GM12878 (cell line): ENCODE results near the gene RCOR1. TPM values are rescaled to one million over a fixed set of nuclear protein-coding genes. Genes with fewer than 3 reads are reported as not detected.

Experiments used
- ATAC-seq: fragments of 200-7000 bp; cut with Tn5 transposase; 3 replicates; pipeline ENCODE4 v1.9.1; 2020; ENCODE audit warnings: mild to moderate bottlenecking, moderate library complexity
- BruUV-seq: library from RNA; stranded (reverse); fragments of 400-500 nt; replicated peaks from 2 replicates; lab custom pipeline; 2021; lab: Mats Ljungman, UMichigan
- CTCF ChIA-PET: fragments of 300-600 bp; sonication (Branson Sonifier 250); formaldehyde crosslinking; extraction: SDS; loops from one replicate; lab custom pipeline; 2021; ENCODE audit warnings: inconsistent platforms; lab: Yijun Ruan, JAX
- POLR2A ChIA-PET: fragments of 350-600 bp; formaldehyde crosslinking; extraction: SDS; loops from one replicate; lab custom pipeline; 2021; ENCODE audit warnings: inconsistent platforms; lab: Charles Lee
- RAD21 ChIA-PET: fragments of 300-600 bp; sonication (Branson Sonifier 250); formaldehyde crosslinking; loops from one replicate; lab custom pipeline; 2023; ENCODE audit warnings: antibody characterized with exemption; ENCODE audit not compliant: unreplicated experiment; lab: Charles Lee
- SMC1A ChIA-PET: fragments of 300-600 bp; sonication (Branson Sonifier 250); formaldehyde crosslinking; loops from one replicate; lab custom pipeline; 2023; ENCODE audit not compliant: unreplicated experiment, uncharacterized antibody; lab: Charles Lee
- DNase-seq: peaks from one replicate; pipeline ENCODE4 v3.0.0-alpha.2; 2011; ENCODE audit warnings: low read depth, low spot score
- FAIRE-seq: peaks from 3 replicates; lab custom pipeline; 2011; peaks lifted over from hg19 to GRCh38; lab: Jason Lieb, UNC
- H2AFZ ChIP-seq: 2 replicates; pipeline ENCODE4 v1.6.0; 2011; ENCODE audit warnings: low read depth, low read length, control low read depth; ENCODE audit not compliant: control insufficient read depth
- H3K27ac ChIP-seq: 2 replicates; pipeline ENCODE4 v1.5.1; 2011; ENCODE audit warnings: control low read depth; ENCODE audit not compliant: control insufficient read depth, insufficient read depth
- H3K27me3 ChIP-seq, 2 experiments: replicated peaks in 1 of 2; 2 replicates each; pipeline versions ENCODE4 v1.6.0 to v1.6.1; 2011; ENCODE audit warnings: low read length in 1 of 2; ENCODE audit not compliant: control insufficient read depth in 2 of 2, insufficient read depth in 2 of 2
- H3K36me3 ChIP-seq, 2 experiments: 2 replicates each; pipeline ENCODE4 v1.5.1; 2011; ENCODE audit warnings: low read length in 1 of 2; ENCODE audit not compliant: control insufficient read depth in 2 of 2, insufficient read depth in 2 of 2
- H3K4me1 ChIP-seq: 2 replicates; pipeline ENCODE4 v1.6.1; 2011; ENCODE audit warnings: mild to moderate bottlenecking, low read length, moderate library complexity, mixed read lengths; ENCODE audit not compliant: control insufficient read depth, insufficient read depth
- H3K4me2 ChIP-seq: 2 replicates; pipeline ENCODE4 v1.6.0; 2011; ENCODE audit warnings: control low read depth; ENCODE audit not compliant: control insufficient read depth, insufficient read depth
- H3K4me3 ChIP-seq: fragments of 200-600 bp; sonication (generic); 2 replicates; pipeline ENCODE4 v1.5.1; 2016
- H3K79me2 ChIP-seq: 2 replicates; pipeline ENCODE4 v1.6.0; 2011; ENCODE audit warnings: low read length; ENCODE audit not compliant: control insufficient read depth, insufficient read depth
- H3K9ac ChIP-seq: 2 replicates; pipeline ENCODE4 v1.8.0; 2011; ENCODE audit warnings: low read length, control low read depth, mixed read lengths; ENCODE audit not compliant: control insufficient read depth, insufficient read depth
- H3K9me3 ChIP-seq: replicated peaks from 3 replicates; pipeline ENCODE4 v1.5.1; 2011; ENCODE audit warnings: mild to moderate bottlenecking, low read length; ENCODE audit not compliant: control insufficient read depth, insufficient read depth
- H4K20me1 ChIP-seq: 2 replicates; pipeline ENCODE4 v1.6.0; 2011; ENCODE audit not compliant: control insufficient read depth, insufficient read depth
- ATF7 ChIP-seq: fragments of 450-650 bp; IDR thresholded peaks from 2 replicates; pipeline ENCODE4 v1.6.1; 2016; ENCODE audit warnings: low read depth, mild to moderate bottlenecking
- BCL11A ChIP-seq: IDR thresholded peaks from 2 replicates; pipeline ENCODE4 v1.6.1; 2011; ENCODE audit warnings: low read depth, low read length
- ESRRA ChIP-seq: IDR thresholded peaks from 2 replicates; pipeline ENCODE4 v1.6.1; 2012; ENCODE audit warnings: mild to moderate bottlenecking, low read length, improper control_type of control experiment
- HCFC1 ChIP-seq: fragments of 150-350 bp; IDR thresholded peaks from 2 replicates; pipeline ENCODE4 v1.6.1; 2014; ENCODE audit warnings: low read length
- HDGF ChIP-seq: fragments of 450-650 bp; IDR thresholded peaks from 2 replicates; pipeline ENCODE4 v1.6.1; 2016; ENCODE audit warnings: antibody characterized with exemption
- MTA2 ChIP-seq: fragments of 450-650 bp; IDR thresholded peaks from 2 replicates; pipeline ENCODE4 v1.6.1; 2016; ENCODE audit warnings: low read depth, mild to moderate bottlenecking, moderate library complexity
- MXI1 ChIP-seq: fragments of 150-350 bp; IDR thresholded peaks from 2 replicates; pipeline ENCODE4 v1.6.1; 2011; ENCODE audit warnings: low read depth, mild to moderate bottlenecking, inconsistent platforms, low read length, improper control_type of control experiment
- PAX5 ChIP-seq: IDR thresholded peaks from 2 replicates; pipeline ENCODE4 v1.6.1; 2011; ENCODE audit warnings: low read depth, low read length, borderline replicate concordance
- POLR2AphosphoS5 ChIP-seq: IDR thresholded peaks from 2 replicates; pipeline ENCODE4 v1.6.1; 2011; ENCODE audit warnings: mild to moderate bottlenecking, low read length, inconsistent platforms
- SIN3A ChIP-seq: IDR thresholded peaks from 2 replicates; pipeline ENCODE4 v1.6.1; 2012; ENCODE audit warnings: low read depth, low read length, improper control_type of control experiment
- SMAD5 ChIP-seq: IDR thresholded peaks from 2 replicates; pipeline ENCODE4 v1.6.1; 2016; ENCODE audit warnings: antibody characterized with exemption, low read depth
- SMC3 ChIP-seq: IDR thresholded peaks from 2 replicates; pipeline ENCODE4 v1.6.1; 2011; ENCODE audit warnings: low read length, improper control_type of control experiment, borderline replicate concordance
- TARDBP ChIP-seq: IDR thresholded peaks from 2 replicates; pipeline ENCODE4 v1.6.1; 2016; ENCODE audit warnings: borderline replicate concordance
- ZNF24 ChIP-seq: fragments of 450-650 bp; IDR thresholded peaks from 2 replicates; pipeline ENCODE4 v1.6.1; 2017; ENCODE audit warnings: antibody characterized with exemption, mild to moderate bottlenecking
- ZNF384 ChIP-seq: IDR thresholded peaks from 2 replicates; pipeline ENCODE4 v1.6.1; 2012; ENCODE audit warnings: low read depth, mild to moderate bottlenecking, low read length, improper control_type of control experiment, borderline replicate concordance
- WGBS: methylation state at CpG from one replicate; pipeline ENCODE4 v1.1.6; 2016; ENCODE audit warnings: low lambda C conversion rate; ENCODE audit not compliant: insufficient replicate concordance, insufficient coverage; ENCODE audit errors: missing lambda C conversion rate; 5-methylcytosine and 5-hydroxymethylcytosine counted together
- in situ Hi-C: fragments of 300-500 bp; cut with MboI; formaldehyde crosslinking; loops from 9 replicates; pipeline ENCODE4 v1.14.3; 2018; ENCODE audit warnings: mixed read lengths
- intact Hi-C: fragments of 100-400 bp; cut with micrococcal nuclease; formaldehyde crosslinking; loops from one replicate; pipeline ENCODE4 v1.14.2; 2022; ENCODE audit not compliant: unreplicated experiment
- polyA plus RNA-seq, 11 experiments: library from polyadenylated mRNA; depleted of rRNA in 4 of 11; unstranded in 6 of 11; stranded (reverse) in 5 of 11; fragments of >200 nt; fragmentation: Nextera tagmentation in 4 of 11; fragmentation: Illumina TruSeq in 1 of 11; extraction: Ambion mirVana in 4 of 11; extraction: Trizol in 1 of 11; gene quantifications; 1 replicate in 1 of 11; 2 replicates in 10 of 11; pipeline versions ENCODE4 v1.2.1 to v1.2.3, GENCODE V29; 2011 to 2016; ENCODE audit warnings: inconsistent platforms in 2 of 11, missing spikeins in 2 of 11, low read depth in 1 of 11
- total RNA-seq, 4 experiments: library from RNA; depleted of rRNA in 3 of 4; stranded (reverse); fragments of >200 nt in 3 of 4; fragmentation: Illumina TruSeq in 1 of 4; extraction: Trizol in 1 of 4; gene quantifications; 2 replicates each; pipeline versions ENCODE4 v1.2.1 to v1.2.3, GENCODE V29; 2013 to 2021
- TF ChIP-seq, protein P1 (sequence below): fragments of 450-650 bp; IDR thresholded peaks from 2 replicates; pipeline ENCODE4 v1.6.1; 2017; ENCODE audit warnings: antibody characterized with exemption, mild to moderate bottlenecking, moderate library complexity
- TF ChIP-seq, protein P2 (sequence below): fragments of 450-650 bp; formaldehyde crosslinking; IDR thresholded peaks from 2 replicates; pipeline ENCODE4 v1.5.0; 2022; ENCODE audit warnings: mild to moderate bottlenecking, missing genetic modification characterization
- TF ChIP-seq, protein P3 (sequence below): IDR thresholded peaks from 2 replicates; pipeline ENCODE4 v1.6.1; 2012; ENCODE audit warnings: low read length, inconsistent platforms

Gene RCOR1
- total and polyA plus RNA-seq, 10 of the 15 experiments (the other 5 are each of a cell fraction or from before 2014, with no cell fraction given): 1.6 to 12.2 (median 4.4) TPM

- no peaks in the 10 kb centered on the region for H3K79me2 ChIP-seq
- no peak for DNase-seq
- FAIRE-seq: no peak
- no peaks in the 10 kb centered on the region for H4K20me1 ChIP-seq
- ChIA-PET CTCF (interaction anchor here (0.7 to 2.7 kb wide), 3 partner anchors 9 to 665 kb away, joined by 3 to 6 read pairs (median 3); no protein-coding TSS in a partner anchor), POLR2A (interaction anchor here (0.6 kb wide), 2 partner anchors 30 to 974 kb away, joined by 3 to 4 read pairs; no protein-coding TSS in a partner anchor), RAD21 (no interaction called here), SMC1A (interaction anchor here (1.2 kb wide), 1 partner anchor 18 kb away, joined by 4 read pairs; no protein-coding TSS in a partner anchor)
- no peak overlapping the region for H2AFZ ChIP-seq
- no peak for ATAC-seq
- intact Hi-C loops (no loop called here), in situ Hi-C loops (no loop called here)
- no peaks in the 10 kb centered on the region for H3K27me3 ChIP-seq
- H3K36me3 ChIP-seq: peaks cover 11 to 49% of the 10 kb centered on the region in 2 experiments
- H3K27ac ChIP-seq: no peak overlapping the region
- no peaks in the 10 kb centered on the region; the same call in 1 of the 2 replicates for H3K4me1 ChIP-seq
- no peak overlapping the region for H3K4me2 ChIP-seq
- WGBS: 94% methylated on average over 19 of the region's 19 CpGs
- no peak overlapping the region for H3K4me3 ChIP-seq
- BruUV-seq: no TSS peak
- no peaks in the 10 kb centered on the region for H3K9me3 ChIP-seq
- H3K9ac ChIP-seq: no peak overlapping the region
- TF ChIP-seq, protein P1, sequence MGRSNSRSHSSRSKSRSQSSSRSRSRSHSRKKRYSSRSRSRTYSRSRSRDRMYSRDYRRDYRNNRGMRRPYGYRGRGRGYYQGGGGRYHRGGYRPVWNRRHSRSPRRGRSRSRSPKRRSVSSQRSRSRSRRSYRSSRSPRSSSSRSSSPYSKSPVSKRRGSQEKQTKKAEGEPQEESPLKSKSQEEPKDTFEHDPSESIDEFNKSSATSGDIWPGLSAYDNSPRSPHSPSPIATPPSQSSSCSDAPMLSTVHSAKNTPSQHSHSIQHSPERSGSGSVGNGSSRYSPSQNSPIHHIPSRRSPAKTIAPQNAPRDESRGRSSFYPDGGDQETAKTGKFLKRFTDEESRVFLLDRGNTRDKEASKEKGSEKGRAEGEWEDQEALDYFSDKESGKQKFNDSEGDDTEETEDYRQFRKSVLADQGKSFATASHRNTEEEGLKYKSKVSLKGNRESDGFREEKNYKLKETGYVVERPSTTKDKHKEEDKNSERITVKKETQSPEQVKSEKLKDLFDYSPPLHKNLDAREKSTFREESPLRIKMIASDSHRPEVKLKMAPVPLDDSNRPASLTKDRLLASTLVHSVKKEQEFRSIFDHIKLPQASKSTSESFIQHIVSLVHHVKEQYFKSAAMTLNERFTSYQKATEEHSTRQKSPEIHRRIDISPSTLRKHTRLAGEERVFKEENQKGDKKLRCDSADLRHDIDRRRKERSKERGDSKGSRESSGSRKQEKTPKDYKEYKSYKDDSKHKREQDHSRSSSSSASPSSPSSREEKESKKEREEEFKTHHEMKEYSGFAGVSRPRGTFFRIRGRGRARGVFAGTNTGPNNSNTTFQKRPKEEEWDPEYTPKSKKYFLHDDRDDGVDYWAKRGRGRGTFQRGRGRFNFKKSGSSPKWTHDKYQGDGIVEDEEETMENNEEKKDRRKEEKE: no peak
- no peak for TF ChIP-seq ZNF384
- TF ChIP-seq ESRRA: no peak
- no peak for TF ChIP-seq POLR2AphosphoS5
- TF ChIP-seq SIN3A: no peak
- TF ChIP-seq, protein P2, sequence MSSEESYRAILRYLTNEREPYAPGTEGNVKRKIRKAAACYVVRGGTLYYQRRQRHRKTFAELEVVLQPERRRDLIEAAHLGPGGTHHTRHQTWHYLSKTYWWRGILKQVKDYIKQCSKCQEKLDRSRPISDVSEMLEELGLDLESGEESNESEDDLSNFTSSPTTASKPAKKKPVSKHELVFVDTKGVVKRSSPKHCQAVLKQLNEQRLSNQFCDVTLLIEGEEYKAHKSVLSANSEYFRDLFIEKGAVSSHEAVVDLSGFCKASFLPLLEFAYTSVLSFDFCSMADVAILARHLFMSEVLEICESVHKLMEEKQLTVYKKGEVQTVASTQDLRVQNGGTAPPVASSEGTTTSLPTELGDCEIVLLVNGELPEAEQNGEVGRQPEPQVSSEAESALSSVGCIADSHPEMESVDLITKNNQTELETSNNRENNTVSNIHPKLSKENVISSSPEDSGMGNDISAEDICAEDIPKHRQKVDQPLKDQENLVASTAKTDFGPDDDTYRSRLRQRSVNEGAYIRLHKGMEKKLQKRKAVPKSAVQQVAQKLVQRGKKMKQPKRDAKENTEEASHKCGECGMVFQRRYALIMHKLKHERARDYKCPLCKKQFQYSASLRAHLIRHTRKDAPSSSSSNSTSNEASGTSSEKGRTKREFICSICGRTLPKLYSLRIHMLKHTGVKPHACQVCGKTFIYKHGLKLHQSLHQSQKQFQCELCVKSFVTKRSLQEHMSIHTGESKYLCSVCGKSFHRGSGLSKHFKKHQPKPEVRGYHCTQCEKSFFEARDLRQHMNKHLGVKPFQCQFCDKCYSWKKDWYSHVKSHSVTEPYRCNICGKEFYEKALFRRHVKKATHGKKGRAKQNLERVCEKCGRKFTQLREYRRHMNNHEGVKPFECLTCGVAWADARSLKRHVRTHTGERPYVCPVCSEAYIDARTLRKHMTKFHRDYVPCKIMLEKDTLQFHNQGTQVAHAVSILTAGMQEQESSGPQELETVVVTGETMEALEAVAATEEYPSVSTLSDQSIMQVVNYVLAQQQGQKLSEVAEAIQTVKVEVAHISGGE (CRISPR knock-in tag): no peak
- TF ChIP-seq SMAD5: no peak
- TF ChIP-seq TARDBP: no peak
- no peak for TF ChIP-seq HDGF
- TF ChIP-seq BCL11A: no peak
- no peak for TF ChIP-seq HCFC1
- no peak for TF ChIP-seq ATF7
- TF ChIP-seq PAX5: no peak
- TF ChIP-seq MTA2: no peak
- no peak for TF ChIP-seq ZNF24
- TF ChIP-seq, protein P3, sequence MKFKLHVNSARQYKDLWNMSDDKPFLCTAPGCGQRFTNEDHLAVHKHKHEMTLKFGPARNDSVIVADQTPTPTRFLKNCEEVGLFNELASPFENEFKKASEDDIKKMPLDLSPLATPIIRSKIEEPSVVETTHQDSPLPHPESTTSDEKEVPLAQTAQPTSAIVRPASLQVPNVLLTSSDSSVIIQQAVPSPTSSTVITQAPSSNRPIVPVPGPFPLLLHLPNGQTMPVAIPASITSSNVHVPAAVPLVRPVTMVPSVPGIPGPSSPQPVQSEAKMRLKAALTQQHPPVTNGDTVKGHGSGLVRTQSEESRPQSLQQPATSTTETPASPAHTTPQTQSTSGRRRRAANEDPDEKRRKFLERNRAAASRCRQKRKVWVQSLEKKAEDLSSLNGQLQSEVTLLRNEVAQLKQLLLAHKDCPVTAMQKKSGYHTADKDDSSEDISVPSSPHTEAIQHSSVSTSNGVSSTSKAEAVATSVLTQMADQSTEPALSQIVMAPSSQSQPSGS: no peak
- TF ChIP-seq SMC3: no peak
- no peak for TF ChIP-seq MXI1
These were observed 133.9 kb downstream of the RCOR1 start for GRCh38 chr14:102726191-102726949.
